ENCODE data around the gene XPC. TPM values are rescaled to one million over a fixed set of nuclear protein-coding genes. Genes with fewer than 3 reads are reported as not detected.

Gene XPC
- total RNA-seq, 1 experiment from 2014 or later: 24.3 TPM

GRCh38 chr3:14126017-14126886 lies 52.1 kb downstream of the XPC start:
- peak overlapping the region; percentile 97 for H3K4me3 Mint-ChIP-seq (ENCODE audit: low read depth, unreplicated experiment)
- H3K27me3 Mint-ChIP-seq (ENCODE audit: unreplicated experiment): no peaks in the 10 kb centered on the region
- TF ChIP-seq, protein P1, sequence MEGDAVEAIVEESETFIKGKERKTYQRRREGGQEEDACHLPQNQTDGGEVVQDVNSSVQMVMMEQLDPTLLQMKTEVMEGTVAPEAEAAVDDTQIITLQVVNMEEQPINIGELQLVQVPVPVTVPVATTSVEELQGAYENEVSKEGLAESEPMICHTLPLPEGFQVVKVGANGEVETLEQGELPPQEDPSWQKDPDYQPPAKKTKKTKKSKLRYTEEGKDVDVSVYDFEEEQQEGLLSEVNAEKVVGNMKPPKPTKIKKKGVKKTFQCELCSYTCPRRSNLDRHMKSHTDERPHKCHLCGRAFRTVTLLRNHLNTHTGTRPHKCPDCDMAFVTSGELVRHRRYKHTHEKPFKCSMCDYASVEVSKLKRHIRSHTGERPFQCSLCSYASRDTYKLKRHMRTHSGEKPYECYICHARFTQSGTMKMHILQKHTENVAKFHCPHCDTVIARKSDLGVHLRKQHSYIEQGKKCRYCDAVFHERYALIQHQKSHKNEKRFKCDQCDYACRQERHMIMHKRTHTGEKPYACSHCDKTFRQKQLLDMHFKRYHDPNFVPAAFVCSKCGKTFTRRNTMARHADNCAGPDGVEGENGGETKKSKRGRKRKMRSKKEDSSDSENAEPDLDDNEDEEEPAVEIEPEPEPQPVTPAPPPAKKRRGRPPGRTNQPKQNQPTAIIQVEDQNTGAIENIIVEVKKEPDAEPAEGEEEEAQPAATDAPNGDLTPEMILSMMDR (IDR thresholded peaks at IDR 0.05; ENCODE audit: unreplicated experiment): no peak
- peak overlapping the region; percentile 97 for H3K27ac Mint-ChIP-seq (ENCODE audit: unreplicated experiment)
- BruUV-seq (replicated peaks): no TSS peak
- intact Hi-C loops (cut with micrococcal nuclease; ENCODE audit: unreplicated experiment): loop anchor here (10.0 kb wide), 1 partner anchor 471 kb away; no protein-coding TSS in a partner anchor
- H3K36me3 Mint-ChIP-seq (ENCODE audit: insufficient read depth, unreplicated experiment): peaks cover 40% of the 10 kb centered on the region
- CTCF ChIA-PET: interaction anchor here (0.7 to 2.2 kb wide), 6 partner anchors 9 to 568 kb away, joined by 3 to 28 read pairs (median 6); partner anchors contain the start of genes LSM3 and XPC
- peaks cover 23% of the 10 kb centered on the region for H3K4me1 Mint-ChIP-seq (ENCODE audit: low read depth, unreplicated experiment)
- H3K9me3 Mint-ChIP-seq (ENCODE audit: low read depth, unreplicated experiment): no peaks in the 10 kb centered on the region
- no peak for DNase-seq

- intact Hi-C loops (cut with micrococcal nuclease; ENCODE audit: unreplicated experiment): loop anchor here (2.0 to 10.0 kb wide), 2 partner anchors 229 to 471 kb away; no protein-coding TSS in a partner anchor
- CTCF ChIA-PET: interaction anchor here (0.6 to 2.2 kb wide), 10 partner anchors 9 to 567 kb away, joined by 3 to 28 read pairs (median 4); partner anchors contain the start of genes LSM3 and XPC
- BruUV-seq (replicated peaks): TSS peak; percentile 22
- H3K27ac Mint-ChIP-seq (ENCODE audit: unreplicated experiment): peak overlapping the region; percentile 97
- TF ChIP-seq, protein P1 (IDR thresholded peaks at IDR 0.05; ENCODE audit: unreplicated experiment): no peak
- H3K27me3 Mint-ChIP-seq (ENCODE audit: unreplicated experiment): no peaks in the 10 kb centered on the region
- H3K9me3 Mint-ChIP-seq (ENCODE audit: low read depth, unreplicated experiment): no peaks in the 10 kb centered on the region
- peaks cover 23% of the 10 kb centered on the region for H3K4me1 Mint-ChIP-seq (ENCODE audit: low read depth, unreplicated experiment)
- peak; percentile 73 for DNase-seq
- H3K4me3 Mint-ChIP-seq (ENCODE audit: low read depth, unreplicated experiment): peak overlapping the region; percentile 97
- peaks cover 38% of the 10 kb centered on the region for H3K36me3 Mint-ChIP-seq (ENCODE audit: insufficient read depth, unreplicated experiment)
Observed at GRCh38 chr3:14125193-14126016, 53.0 kb downstream of the XPC start.

GRCh38 chr3:14124615-14125192 lies 53.7 kb downstream of the XPC start, which contains the start of the genes CHCHD4 and TMEM43:
Gene CHCHD4 (minus strand): TSS chr3:14124870. CDS start chr3:14124676, 194 bp downstream.
Gene TMEM43 (plus strand): TSS chr3:14125052. CDS start chr3:14125194, 142 bp downstream.
- peak within 1 kb of the TSS; percentile 97 for H3K27ac Mint-ChIP-seq (ENCODE audit: unreplicated experiment)
- peak; percentile 95 for DNase-seq
- CTCF ChIA-PET: interaction anchor here (0.9 to 2.2 kb wide), 6 partner anchors 9 to 247 kb away, joined by 3 to 28 read pairs (median 6); partner anchors contain the start of genes LSM3 and XPC
- intact Hi-C loops (cut with micrococcal nuclease; ENCODE audit: unreplicated experiment): loop anchor here (1.0 to 10.0 kb wide), 3 partner anchors 32 to 470 kb away; no protein-coding TSS in a partner anchor
- TF ChIP-seq, protein P1 (IDR thresholded peaks at IDR 0.05; ENCODE audit: unreplicated experiment): no peak
- BruUV-seq (replicated peaks): no TSS peak
- no peaks in the 10 kb centered on the region for H3K9me3 Mint-ChIP-seq (ENCODE audit: low read depth, unreplicated experiment)
- peaks cover 23% of the 10 kb centered on the region for H3K4me1 Mint-ChIP-seq (ENCODE audit: low read depth, unreplicated experiment)
- peaks cover 33% of the 10 kb centered on the region for H3K36me3 Mint-ChIP-seq (ENCODE audit: insufficient read depth, unreplicated experiment)
- peak within 1 kb of the TSS; percentile 97 for H3K4me3 Mint-ChIP-seq (ENCODE audit: low read depth, unreplicated experiment)
- no peaks in the 10 kb centered on the region for H3K27me3 Mint-ChIP-seq (ENCODE audit: unreplicated experiment)

Measured in Calu3 (cell line).